ENCODE measurements around the gene KCTD16.

Gene KCTD16

GRCh38 chr5:144390133-144390532 lies 219.5 kb downstream of the KCTD16 start:
- no peak overlapping the region for H3K4me3 ChIP-seq (ENCODE audit: low read depth, low read length)
- TF ChIP-seq, protein P1, sequence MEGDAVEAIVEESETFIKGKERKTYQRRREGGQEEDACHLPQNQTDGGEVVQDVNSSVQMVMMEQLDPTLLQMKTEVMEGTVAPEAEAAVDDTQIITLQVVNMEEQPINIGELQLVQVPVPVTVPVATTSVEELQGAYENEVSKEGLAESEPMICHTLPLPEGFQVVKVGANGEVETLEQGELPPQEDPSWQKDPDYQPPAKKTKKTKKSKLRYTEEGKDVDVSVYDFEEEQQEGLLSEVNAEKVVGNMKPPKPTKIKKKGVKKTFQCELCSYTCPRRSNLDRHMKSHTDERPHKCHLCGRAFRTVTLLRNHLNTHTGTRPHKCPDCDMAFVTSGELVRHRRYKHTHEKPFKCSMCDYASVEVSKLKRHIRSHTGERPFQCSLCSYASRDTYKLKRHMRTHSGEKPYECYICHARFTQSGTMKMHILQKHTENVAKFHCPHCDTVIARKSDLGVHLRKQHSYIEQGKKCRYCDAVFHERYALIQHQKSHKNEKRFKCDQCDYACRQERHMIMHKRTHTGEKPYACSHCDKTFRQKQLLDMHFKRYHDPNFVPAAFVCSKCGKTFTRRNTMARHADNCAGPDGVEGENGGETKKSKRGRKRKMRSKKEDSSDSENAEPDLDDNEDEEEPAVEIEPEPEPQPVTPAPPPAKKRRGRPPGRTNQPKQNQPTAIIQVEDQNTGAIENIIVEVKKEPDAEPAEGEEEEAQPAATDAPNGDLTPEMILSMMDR (IDR thresholded peaks at IDR 0.05; ENCODE audit: borderline replicate concordance, insufficient read depth, low read depth, low read length) = no peak

GRCh38 chr5:144391044-144391443 lies 220.4 kb downstream of the KCTD16 start:
- TF ChIP-seq, protein P1 (IDR thresholded peaks at IDR 0.05; ENCODE audit: borderline replicate concordance, insufficient read depth, low read depth, low read length) = no peak
- no peak overlapping the region for H3K4me3 ChIP-seq (ENCODE audit: low read depth, low read length)

- no peak overlapping the region for H3K4me3 ChIP-seq (ENCODE audit: low read depth, low read length)
- TF ChIP-seq, protein P1 (IDR thresholded peaks at IDR 0.05; ENCODE audit: borderline replicate concordance, insufficient read depth, low read depth, low read length) = no peak
These were observed 223.2 kb downstream of the KCTD16 start for GRCh38 chr5:144393641-144394435.

DNA sequence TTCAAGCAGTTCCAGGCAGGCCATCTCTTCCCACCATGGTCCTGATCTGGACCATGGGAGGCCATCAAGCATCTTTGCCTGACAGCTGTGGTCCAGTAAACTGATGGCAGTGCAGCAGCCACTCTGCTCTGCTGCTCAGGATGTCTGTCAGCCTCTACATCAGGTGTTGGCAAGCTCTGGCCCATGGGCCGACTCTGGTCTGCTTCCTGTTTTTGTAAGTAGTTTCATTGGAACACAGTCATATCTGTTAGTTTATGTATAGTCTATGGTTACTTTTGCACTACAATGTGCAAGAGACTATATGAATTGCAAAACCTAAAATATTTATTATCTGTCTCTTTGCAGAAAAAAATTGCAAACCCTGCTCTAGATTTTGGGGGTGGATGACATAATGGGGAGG lies 225.0 kb downstream of the KCTD16 start:
- TF ChIP-seq, protein P1 (IDR thresholded peaks at IDR 0.05; ENCODE audit: borderline replicate concordance, insufficient read depth, low read depth, low read length) = no peak
- H3K4me3 ChIP-seq (ENCODE audit: low read depth, low read length) = no peak overlapping the region

GRCh38 chr5:144403058-144403457 lies 232.4 kb downstream of the KCTD16 start:
- H3K4me3 ChIP-seq (ENCODE audit: low read depth, low read length) = no peak overlapping the region
- TF ChIP-seq, protein P1 (IDR thresholded peaks at IDR 0.05; ENCODE audit: borderline replicate concordance, insufficient read depth, low read depth, low read length) = no peak

- H3K4me3 ChIP-seq (ENCODE audit: low read depth, low read length) = no peak overlapping the region
- TF ChIP-seq, protein P1 (IDR thresholded peaks at IDR 0.05; ENCODE audit: borderline replicate concordance, insufficient read depth, low read depth, low read length) = no peak
These were observed 233.2 kb downstream of the KCTD16 start for GRCh38 chr5:144403817-144404420.

DNA sequence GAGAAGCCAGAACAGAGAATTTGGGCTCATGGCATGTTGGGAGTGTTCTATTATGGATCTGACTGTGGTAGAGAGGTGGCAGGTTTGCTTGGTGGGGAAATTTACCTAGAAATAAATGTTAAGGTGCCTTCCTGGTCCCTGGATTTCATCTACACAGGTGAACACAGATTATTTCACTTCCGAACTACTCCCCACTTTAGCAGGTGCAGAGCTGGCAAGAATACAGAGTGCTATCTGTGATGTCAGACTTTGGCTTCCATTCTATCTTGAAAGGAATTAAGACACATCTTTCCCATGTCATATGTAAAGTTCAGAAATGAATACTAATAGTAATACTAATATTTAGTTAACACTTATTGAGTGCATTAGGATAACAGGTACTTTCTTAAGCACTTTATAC lies 234.0 kb downstream of the KCTD16 start:
- no peak overlapping the region for H3K4me3 ChIP-seq (ENCODE audit: low read depth, low read length)
- TF ChIP-seq, protein P1 (IDR thresholded peaks at IDR 0.05; ENCODE audit: borderline replicate concordance, insufficient read depth, low read depth, low read length) = no peak

Data from GM12875 (cell line).